Fibroblast of skin of right quadriceps (primary cell): ENCODE results near the gene PIP5K1C.
"Not testable (repeated sequence)": the region's sequence is repeated elsewhere in the genome, so short reads cannot be mapped to it uniquely, and the experiment has no call there.

ENCODE experiments used
- DNase-seq: peaks from one replicate; pipeline ENCODE4 v3.0.0-alpha.2; 2013

Gene PIP5K1C

DNA sequence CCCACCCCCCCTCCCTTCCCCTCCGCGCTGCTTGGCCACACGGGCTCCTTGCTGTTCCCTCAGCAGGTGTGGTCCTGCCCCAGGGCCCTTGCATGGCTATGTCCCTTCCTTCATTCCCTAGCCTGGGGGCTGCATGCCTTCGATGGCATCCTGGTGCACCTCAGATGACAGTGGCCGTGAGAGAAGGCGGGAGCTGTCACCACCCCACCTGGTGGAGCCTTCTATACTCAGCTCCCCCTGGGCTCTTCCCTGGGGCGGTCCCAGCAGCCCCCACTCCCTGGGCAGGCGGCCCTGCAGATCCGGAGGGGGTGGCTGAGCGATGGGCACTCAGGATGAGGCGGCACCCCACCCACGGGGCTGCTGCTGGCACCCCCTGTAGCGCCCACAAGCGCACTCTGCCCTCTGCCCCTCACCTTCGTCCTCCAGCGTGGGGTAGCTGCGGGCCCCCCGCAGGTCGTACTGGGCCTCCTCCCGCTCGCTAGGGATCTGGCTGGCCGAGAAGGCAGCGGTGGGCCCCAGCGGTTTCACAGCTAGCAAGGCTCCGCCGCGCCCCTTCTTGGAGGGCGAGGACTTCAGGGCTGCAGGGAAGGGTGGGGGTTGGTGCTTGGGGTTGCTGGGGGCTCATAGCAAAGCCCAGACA, 56.5 kb downstream of the PIP5K1C start:
- no peak for DNase-seq

DNA sequence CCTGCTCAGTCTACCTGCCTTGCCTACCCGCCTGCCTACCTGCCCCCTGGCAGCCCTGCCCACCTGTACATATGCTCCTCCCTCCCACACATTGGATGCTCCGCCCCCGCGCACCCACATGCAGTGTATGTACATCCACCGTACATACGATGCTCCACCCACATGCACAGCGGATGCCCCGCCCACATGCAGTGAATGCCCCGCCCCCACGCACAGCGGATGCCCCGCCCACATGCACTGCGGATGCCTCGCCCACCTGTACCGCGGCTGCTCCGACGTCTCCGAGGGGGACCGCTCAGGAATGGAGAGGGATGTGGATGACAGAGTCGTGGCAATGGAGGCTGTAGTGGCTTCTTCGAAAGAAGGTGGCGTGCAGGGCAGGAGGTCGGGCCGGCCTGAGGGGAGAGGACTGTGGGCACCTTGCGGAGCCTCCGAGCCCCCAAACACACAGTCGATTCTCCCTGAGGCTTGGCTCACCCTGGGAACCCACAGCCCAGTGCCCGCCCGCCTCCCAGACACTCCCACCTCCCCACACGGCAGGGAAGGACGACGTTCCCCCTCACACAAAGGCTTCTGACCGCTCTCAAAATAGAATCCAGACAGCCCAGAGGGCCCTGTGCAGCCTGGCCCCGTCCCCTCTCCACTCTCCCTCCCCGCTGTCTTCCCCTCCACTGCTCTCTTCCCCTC, 57.1 kb downstream of the PIP5K1C start:
- no peak for DNase-seq

GRCh38 chr19:3642296-3642695, 58.0 kb downstream of the PIP5K1C start:
- DNase-seq = no peak

DNA sequence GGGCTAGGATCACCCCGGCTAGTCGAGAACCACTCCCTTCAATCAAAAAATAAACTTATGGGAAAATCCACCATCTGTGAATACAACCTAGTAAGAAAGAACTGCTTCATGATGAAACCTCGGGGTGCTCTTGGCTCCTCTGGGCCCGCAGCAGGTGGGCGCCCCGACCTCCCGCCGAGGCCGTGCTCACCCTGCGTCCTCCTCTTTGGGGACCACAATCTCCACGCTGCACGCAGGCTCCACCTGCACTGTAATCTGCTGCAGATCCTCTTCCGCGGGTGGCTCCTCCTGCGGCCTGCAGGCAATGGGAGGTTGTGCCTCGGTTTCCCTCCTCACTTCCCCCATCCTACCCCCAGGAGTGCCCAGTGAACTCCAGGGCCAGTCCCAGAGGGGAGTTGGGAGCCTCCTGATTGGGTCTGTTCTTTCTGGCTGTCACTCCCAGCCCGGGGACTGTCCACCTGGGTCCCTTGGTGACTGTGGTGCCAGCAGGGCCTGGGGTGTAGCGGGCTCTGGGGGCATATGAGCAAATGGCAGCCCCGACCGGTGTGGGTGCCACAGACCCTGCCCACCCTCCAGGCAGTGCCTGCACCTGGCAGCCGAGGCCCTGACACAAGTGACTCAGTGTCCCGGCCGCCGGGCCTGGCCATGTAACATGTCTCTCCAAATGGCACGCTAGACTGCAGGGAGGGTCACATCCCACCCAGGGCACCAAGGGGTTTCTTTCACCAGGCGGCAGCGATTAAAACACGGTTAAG, 58.6 kb downstream of the PIP5K1C start:
- DNase-seq = no peak

DNA sequence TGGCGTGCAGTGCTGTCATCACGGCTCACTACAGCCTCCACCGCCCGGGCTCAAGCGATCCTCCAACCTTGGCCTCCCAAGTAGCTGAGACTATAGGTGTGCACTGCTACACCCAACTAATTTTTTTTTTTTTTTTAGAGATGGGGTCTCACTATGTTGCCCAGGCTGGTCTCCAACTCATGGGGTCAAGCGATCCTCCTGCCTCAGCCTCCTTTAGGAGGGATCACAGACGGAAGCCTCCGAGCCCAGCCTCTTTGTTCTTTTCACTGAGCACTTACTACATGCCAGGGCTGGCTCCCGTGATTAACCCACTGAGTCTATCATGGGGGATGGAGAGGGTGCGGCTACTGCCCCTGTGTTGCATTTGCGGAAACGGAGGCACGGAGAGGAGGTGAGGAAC, 60.8 kb downstream of the PIP5K1C start:
- no peak for DNase-seq

GRCh38 chr19:3638208-3639193, 61.8 kb downstream of the PIP5K1C start:
- no peak for DNase-seq

GRCh38 chr19:3637621-3638020, 62.6 kb downstream of the PIP5K1C start:
- DNase-seq = no peak

- DNase-seq = no peak
Observed at GRCh38 chr19:3636962-3637361, 63.3 kb downstream of the PIP5K1C start.

DNA sequence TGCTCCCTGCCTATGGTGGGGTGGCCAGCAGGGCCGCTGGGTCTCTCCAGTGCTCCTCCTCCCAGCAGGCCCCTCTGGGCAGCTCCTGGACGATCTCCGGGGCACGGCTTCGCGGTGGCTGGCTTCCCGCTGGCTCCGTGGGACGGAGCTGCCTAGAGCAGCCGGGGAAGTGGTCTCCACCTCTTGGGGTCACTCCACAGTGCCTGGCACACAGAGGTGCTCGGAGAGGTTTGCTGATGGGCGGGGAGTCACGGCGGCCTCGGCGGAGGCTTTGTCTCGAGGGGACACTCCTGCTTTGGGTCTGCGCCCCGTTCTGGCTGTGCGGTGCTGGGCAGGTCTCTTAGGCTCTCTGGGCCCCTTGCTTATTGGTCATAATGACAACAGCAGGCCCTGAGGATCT, 63.8 kb downstream of the PIP5K1C start:
- no peak for DNase-seq

DNA sequence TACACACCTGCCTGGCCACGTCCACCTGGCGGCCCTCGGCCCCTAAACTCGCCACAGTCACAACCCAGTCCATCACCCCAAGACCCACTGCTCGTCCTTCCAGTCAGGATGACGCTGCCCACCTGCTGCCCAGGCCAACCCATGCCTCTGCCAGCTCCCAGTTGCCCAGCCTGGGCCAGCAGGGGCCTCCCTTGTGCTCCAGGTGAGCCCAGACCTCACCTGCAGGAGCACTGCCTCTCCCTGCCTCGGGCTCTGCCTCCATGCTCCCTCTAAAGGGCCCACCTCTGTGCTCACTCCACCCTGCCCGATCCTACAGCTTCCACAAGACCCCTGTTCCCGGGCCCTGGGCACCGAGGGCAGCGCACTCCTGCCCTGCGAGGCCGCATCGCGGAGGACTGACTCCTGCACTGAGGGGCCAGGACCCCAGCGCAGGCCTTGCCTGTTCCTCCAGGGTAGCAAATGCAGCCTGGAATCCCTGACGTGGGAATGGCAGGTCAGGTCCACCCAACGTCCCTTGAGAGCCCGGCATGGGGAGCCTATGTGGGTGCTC, 65.7 kb downstream of the PIP5K1C start:
- no peak for DNase-seq

DNA sequence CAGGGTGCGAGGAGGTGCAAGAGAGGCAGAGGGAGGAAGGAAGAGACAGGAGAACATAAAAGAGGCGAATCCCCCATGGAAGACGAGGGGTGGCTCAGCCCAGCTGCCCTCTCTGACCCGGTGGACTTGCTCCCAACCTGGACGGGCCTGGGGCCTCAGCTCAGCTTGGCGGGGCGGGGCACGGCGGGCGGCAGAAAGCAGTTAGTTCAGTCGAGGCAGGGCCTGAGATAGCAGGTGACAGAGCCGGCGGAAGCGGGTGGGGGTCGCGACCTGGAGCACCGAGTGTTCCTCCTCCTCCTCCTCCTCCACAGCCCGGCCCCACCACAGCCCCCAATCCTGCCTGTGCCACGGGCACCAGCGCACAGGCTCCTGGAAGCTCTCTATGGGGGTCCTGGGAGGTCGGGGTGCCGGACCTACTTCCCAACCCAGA, 66.7 kb downstream of the PIP5K1C start:
- DNase-seq = no peak

DNA sequence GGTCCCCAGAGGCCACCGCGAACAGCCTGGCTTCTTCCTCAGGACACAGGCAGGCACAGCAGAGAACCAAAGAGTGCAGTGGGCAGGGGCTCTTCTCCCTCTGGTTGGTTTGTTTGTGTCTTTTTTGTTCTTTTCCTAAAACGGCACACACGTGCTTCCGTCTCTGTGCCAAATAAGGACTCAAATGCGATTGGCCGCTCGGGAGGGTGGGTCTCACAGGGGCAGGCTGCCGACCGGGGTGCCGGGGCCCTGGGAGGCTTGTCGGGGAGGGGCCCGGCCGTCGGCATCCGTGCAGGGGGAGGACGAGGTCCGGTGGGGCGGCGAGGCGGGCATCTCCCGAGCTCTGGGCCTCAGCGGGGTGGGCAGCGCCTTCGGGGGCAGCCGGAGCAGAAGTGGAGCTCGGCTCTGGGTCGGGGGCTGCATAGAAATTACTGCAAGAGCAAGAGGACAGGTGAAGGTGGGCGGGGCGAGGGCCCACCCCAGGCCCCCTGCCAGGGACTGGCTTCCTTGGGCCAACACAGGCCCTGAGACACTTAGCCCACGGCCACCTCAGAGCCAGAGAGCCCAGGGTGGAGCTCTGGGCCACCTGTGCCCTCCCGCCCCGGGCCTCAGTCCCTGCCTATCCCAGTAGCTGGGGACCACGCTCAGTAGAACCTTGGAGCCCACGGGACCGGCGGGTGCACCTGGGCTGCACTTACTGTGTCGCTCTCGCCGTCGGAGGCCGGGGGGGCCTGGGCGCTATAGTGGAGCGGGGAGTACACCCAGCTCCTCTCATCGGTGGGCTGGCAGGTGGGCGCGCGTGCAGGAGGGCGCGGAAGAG, 67.3 kb downstream of the PIP5K1C start:
- DNase-seq = no peak

DNA sequence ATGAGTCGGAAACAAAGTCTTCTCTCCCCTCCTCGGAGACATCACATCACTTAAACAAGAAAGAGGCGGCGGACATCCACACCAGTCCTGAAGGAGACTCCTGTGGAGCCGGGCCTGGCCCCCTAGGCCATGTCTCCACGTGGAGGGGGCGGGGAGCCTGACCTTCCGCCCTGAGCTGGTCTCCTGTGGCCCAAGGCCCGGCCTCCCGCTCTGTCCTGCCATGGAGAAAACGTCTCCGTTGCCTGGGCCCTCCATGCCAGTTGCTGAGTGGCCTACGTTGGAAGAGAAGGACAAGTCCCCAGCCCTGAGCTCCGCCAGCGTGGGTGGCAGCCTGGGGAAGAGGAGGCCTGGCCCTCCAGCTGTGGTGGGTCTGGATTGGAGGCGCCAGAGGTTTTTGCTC, 68.2 kb downstream of the PIP5K1C start:
- DNase-seq = no peak

- no peak for DNase-seq
Observed at GRCh38 chr19:3631053-3631861, 69.0 kb downstream of the PIP5K1C start.

GRCh38 chr19:3628766-3629165, 71.5 kb downstream of the PIP5K1C start:
- DNase-seq = not testable (repeated sequence)

DNA sequence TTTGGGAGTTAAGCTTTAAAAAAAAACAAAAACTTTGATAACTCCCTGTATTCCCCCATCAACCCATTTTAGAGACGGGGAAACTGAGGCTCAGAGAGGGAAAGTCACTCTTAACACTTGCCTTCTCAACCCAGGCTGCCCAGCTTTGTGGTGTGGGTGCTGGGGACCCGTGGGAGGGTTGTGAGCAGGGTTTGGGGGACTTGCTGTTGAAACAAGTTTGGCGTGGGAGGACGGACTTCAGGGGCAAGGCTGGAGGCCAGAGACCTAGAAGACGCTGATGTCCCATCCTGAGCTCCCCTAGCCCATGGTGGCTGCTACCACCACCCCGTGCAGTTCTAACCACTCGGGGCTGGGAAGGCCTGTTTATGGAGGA, 72.9 kb downstream of the PIP5K1C start:
- DNase-seq = no peak

- DNase-seq = peak; percentile 98
Observed at GRCh38 chr19:3626473-3627350, 73.6 kb downstream of the PIP5K1C start, which contains the start of gene CACTIN. Gene CACTIN, minus strand, starts transcription at chr19:3626790. Its CDS starts 28 bp downstream, at chr19:3626762.

- no peak for DNase-seq
Observed at GRCh38 chr19:3625996-3626472, 74.2 kb downstream of the PIP5K1C start.

- DNase-seq = no peak
Observed at GRCh38 chr19:3623716-3624115, 76.6 kb downstream of the PIP5K1C start.
